ENCODE data around the gene ADAMTSL5. TPM values are rescaled to one million over a fixed set of nuclear protein-coding genes. Genes with fewer than 3 reads are reported as not detected.

Gene ADAMTSL5
- total and polyA plus RNA-seq, 2 donors (not counting 1 experiment from before 2014, with no cell fraction given), result 3.1 to 4.7 TPM

GRCh38 chr19:1507763-1508506 is 4.9 kb downstream of the ADAMTSL5 start:
- Histone ChIP-seq H3K27ac (ENCODE audit: insufficient read depth, low read length) (peak overlapping the region; percentile 82), H3K36me3 (ENCODE audit: control insufficient read depth, insufficient read depth, low read length) (no peaks in the 10 kb centered on the region), H3K4me2 (ENCODE audit: extremely low read depth, insufficient read depth, low read length) (peak overlapping the region; percentile 68), H3K4me1 (ENCODE audit: control insufficient read depth, extremely low read depth, insufficient read depth, low read length) (peaks cover 2% of the 10 kb centered on the region), H4K20me1 (ENCODE audit: control insufficient read depth, extremely low read depth, insufficient read depth, low read length) (no peaks in the 10 kb centered on the region), H3K4me3 (replicated peaks in 1 of 4; ENCODE audit: control extremely low read depth in 1 of 4, insufficient read depth in 1 of 4, low read depth in 3 of 4, low read length in 4 of 4) (peak overlapping the region in 3 of 4 experiments; percentile 34 to 57 (median 47)), H3K9ac (ENCODE audit: insufficient read depth, low read length) (peak overlapping the region; percentile 55), H3K27me3 (ENCODE audit: control insufficient read depth, insufficient read depth, low read length) (peaks cover 7% of the 10 kb centered on the region), H2AFZ (ENCODE audit: low read length) (peak overlapping the region; percentile 87), H3K79me2 (ENCODE audit: control insufficient read depth, insufficient read depth, low read length) (no peaks in the 10 kb centered on the region), H3K9me3 (ENCODE audit: control insufficient read depth, insufficient read depth, low read depth, low read length) (no peaks in the 10 kb centered on the region)
- no peak for TF ChIP-seq CTCF (conservative IDR thresholded peaks at IDR 0.05 in 1 of 2, IDR thresholded peaks at IDR 0.05 in 1 of 2; ENCODE audit: low read depth in 1 of 2, low read length in 2 of 2)
- TF ChIP-seq EZH2 (IDR thresholded peaks at IDR 0.05; ENCODE audit: low read length, missing control alignments), result no peak
- peak; percentile 93 to 97 for DNase-seq (ENCODE audit: low read depth in 2 of 2)

DNA sequence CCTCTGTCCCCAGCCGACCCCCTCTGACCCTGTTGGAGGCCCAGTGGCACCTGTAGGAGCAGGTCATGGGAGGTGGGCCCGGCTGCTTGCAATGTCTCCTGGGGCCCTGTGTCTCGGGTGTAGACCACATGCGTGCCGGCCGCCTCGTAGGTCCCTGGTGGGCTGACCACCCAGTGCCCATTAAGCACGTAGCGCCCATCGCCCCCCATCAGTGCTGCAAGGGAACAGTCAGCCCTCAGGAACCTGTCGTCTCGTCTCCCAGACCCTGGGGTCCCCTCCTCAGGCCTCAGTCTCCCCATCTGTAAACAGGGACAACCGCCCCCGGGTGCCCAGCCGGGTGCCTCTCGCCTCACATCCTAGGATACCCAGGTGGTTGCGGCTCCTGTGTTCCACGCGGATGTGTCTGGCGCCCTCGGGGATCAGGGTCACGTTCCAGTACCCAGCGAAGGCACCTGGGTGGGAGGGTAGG is 5.6 kb downstream of the ADAMTSL5 start:
- Histone ChIP-seq H3K79me2 (ENCODE audit: control insufficient read depth, insufficient read depth, low read length) (no peaks in the 10 kb centered on the region), H3K27me3 (ENCODE audit: control insufficient read depth, insufficient read depth, low read length) (peaks cover 9% of the 10 kb centered on the region), H3K9ac (ENCODE audit: insufficient read depth, low read length) (no peak overlapping the region), H4K20me1 (ENCODE audit: control insufficient read depth, extremely low read depth, insufficient read depth, low read length) (no peaks in the 10 kb centered on the region), H3K4me3 (replicated peaks in 1 of 4; ENCODE audit: control extremely low read depth in 1 of 4, insufficient read depth in 1 of 4, low read depth in 3 of 4, low read length in 4 of 4) (peak overlapping the region in 2 of 4 experiments; percentile 15 to 30), H3K9me3 (ENCODE audit: control insufficient read depth, insufficient read depth, low read depth, low read length) (no peaks in the 10 kb centered on the region), H3K36me3 (ENCODE audit: control insufficient read depth, insufficient read depth, low read length) (no peaks in the 10 kb centered on the region), H3K4me1 (ENCODE audit: control insufficient read depth, extremely low read depth, insufficient read depth, low read length) (peaks cover 2% of the 10 kb centered on the region), H3K27ac (ENCODE audit: insufficient read depth, low read length) (peak overlapping the region; percentile 82), H2AFZ (ENCODE audit: low read length) (no peak overlapping the region), H3K4me2 (ENCODE audit: extremely low read depth, insufficient read depth, low read length) (no peak overlapping the region)
- TF ChIP-seq EZH2 (IDR thresholded peaks at IDR 0.05; ENCODE audit: low read length, missing control alignments) (no peak), CTCF (conservative IDR thresholded peaks at IDR 0.05 in 1 of 2, IDR thresholded peaks at IDR 0.05 in 1 of 2; ENCODE audit: low read depth in 1 of 2, low read length in 2 of 2) (no peak)
- no peak for DNase-seq (ENCODE audit: low read depth in 2 of 2)

DNA sequence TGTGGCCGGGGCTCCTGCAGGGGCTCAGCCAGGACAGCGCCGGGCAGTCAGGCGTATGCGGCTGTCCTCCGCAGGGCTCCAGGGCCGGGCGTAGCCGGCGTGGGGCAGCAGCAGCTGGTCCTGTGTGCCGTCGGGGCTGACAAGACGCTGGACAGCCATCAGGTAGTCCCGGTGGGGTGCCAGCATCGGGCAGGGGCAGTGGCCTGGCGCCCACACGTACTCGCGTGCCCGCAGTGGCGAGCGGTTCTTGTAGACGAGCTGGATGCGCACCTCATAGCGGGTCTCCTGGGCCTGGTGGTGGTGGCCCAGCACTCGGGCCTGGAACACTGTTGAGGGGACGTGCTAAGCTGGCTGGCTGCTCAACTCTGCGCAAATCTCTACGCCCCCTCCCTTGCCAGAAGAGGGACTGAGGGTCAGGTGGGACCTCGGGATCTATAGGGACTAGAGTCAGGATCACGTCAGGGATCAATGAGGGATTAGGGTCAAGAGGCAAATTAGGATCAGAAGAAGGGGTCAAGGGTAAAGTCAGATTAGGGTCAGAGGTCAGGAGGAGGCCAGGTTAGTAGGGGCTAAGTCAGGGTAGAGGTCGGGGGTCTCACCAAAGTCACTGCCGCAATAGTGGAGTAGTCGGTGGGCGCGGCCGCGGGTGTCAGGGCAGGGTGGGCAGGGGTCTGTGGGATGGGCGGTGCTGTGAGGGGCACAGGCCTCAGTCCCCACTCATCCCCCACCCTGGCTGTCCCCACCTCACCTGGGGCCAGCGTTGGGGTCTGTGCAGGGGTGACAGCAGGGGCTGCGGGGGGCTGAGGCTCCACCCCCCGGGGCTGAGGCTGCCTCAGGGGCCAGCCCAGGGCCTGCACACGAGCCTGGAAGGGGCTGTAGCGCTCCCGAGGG is 6.6 kb downstream of the ADAMTSL5 start:
- H3K9me3 ChIP-seq (ENCODE audit: control insufficient read depth, insufficient read depth, low read depth, low read length), result no peaks in the 10 kb centered on the region
- no peak overlapping the region for H2AFZ ChIP-seq (ENCODE audit: low read length)
- DNase-seq (ENCODE audit: low read depth in 2 of 2), result no peak

More for the DNA sequence above, 6.6 kb downstream of the ADAMTSL5 start:
- H3K4me3 ChIP-seq (replicated peaks in 1 of 4; ENCODE audit: control extremely low read depth in 1 of 4, insufficient read depth in 1 of 4, low read depth in 3 of 4, low read length in 4 of 4), result no peak overlapping the region
- no peak overlapping the region for H3K27ac ChIP-seq (ENCODE audit: insufficient read depth, low read length)
- peaks cover 2% of the 10 kb centered on the region for H3K4me1 ChIP-seq (ENCODE audit: control insufficient read depth, extremely low read depth, insufficient read depth, low read length)
- H3K27me3 ChIP-seq (ENCODE audit: control insufficient read depth, insufficient read depth, low read length), result peaks cover 9% of the 10 kb centered on the region
- no peak overlapping the region for H3K9ac ChIP-seq (ENCODE audit: insufficient read depth, low read length)
- H3K36me3 ChIP-seq (ENCODE audit: control insufficient read depth, insufficient read depth, low read length), result no peaks in the 10 kb centered on the region
- TF ChIP-seq CTCF (conservative IDR thresholded peaks at IDR 0.05 in 1 of 2, IDR thresholded peaks at IDR 0.05 in 1 of 2; ENCODE audit: low read depth in 1 of 2, low read length in 2 of 2) (no peak), EZH2 (IDR thresholded peaks at IDR 0.05; ENCODE audit: low read length, missing control alignments) (no peak)
- H3K4me2 ChIP-seq (ENCODE audit: extremely low read depth, insufficient read depth, low read length), result no peak overlapping the region
- H4K20me1 ChIP-seq (ENCODE audit: control insufficient read depth, extremely low read depth, insufficient read depth, low read length), result no peaks in the 10 kb centered on the region
- no peaks in the 10 kb centered on the region for H3K79me2 ChIP-seq (ENCODE audit: control insufficient read depth, insufficient read depth, low read length)

Data from fibroblast of lung (primary cell).